ENCODE data around the gene GAK.

The GAK gene

DNA sequence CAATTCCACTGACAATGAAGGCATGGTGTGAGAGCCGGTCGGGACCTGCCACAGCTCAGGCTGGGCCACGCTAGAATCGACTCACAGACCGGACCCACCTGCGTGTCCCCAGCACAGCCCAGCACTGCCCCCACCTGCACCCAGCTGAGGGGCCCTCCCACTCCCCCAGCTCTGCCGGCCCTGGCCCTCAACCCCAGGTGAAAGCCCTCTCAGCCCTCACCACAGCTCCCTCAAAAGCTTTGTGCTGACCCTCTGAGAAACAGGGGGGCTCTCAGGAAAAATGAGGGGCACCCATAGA lies 25.1 kb downstream of the GAK start:
- no peak for DNase-seq (ENCODE audit: low spot score)

DNA sequence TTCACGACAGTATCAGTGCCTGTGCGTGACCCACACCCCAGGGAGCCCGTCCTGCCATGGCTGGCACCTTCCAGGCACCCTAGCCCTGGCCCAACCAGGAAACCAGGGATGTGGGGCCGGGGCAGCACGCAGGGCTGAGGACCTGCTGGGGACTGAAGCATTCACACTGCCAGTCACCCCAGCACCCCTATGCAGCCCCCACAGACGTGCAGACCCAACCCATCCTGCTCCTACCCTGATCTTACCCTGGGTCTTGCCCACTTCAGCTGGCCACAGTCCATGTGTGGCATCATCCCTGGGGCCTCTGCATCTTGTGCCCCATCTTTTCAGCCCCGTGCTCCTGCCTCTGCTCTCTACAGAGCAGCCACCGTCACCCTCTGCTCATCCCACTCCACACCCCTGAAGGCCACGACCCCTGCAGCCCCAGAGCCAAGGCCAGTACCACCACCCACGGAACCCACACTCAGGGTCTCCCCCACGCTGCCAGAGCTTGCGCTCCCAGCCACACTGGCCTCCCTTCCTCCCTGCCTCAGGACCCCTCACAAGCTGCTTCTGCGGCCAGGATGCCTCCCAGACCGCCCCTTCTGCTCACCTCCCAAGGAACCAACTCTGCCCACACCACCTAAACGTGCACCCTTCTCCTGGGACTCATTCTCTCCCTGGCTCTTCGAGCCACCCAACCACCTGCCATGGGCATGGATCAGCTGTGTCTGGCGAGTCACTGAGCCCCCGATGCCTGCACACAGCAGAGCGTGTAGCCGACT lies 25.6 kb downstream of the GAK start:
- DNase-seq (ENCODE audit: low spot score) = no peak

GRCh38 chr4:905485-906338 lies 26.4 kb downstream of the GAK start:
- DNase-seq (ENCODE audit: low spot score) = no peak

- DNase-seq (ENCODE audit: low spot score) = no peak
Measured at GRCh38 chr4:903066-904046, 28.8 kb downstream of the GAK start.

GRCh38 chr4:901192-901910 lies 30.8 kb downstream of the GAK start:
- DNase-seq (ENCODE audit: low spot score) = no peak

- DNase-seq (ENCODE audit: low spot score) = no peak
Measured at GRCh38 chr4:900721-901120, 31.4 kb downstream of the GAK start.

- DNase-seq (ENCODE audit: low spot score) = no peak
Measured at GRCh38 chr4:900073-900472, 32.0 kb downstream of the GAK start.

DNA sequence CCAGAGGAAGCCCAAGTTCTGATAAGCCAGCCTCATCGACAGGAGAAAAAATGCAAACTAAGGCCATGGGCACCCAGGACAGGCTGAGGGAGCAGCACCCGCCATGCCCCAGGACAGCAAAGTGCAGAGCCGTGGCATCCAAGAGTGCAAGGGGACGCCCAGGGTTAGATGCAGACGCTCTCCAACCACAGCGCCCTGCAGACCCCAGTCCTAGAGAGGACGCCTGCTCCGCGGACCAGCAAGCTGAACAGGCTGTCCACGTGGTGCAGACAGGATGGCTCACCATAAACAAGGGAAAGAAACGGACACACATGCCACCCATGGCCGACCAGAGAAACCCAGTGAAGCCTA lies 32.6 kb downstream of the GAK start:
- no peak for DNase-seq (ENCODE audit: low spot score)

DNA sequence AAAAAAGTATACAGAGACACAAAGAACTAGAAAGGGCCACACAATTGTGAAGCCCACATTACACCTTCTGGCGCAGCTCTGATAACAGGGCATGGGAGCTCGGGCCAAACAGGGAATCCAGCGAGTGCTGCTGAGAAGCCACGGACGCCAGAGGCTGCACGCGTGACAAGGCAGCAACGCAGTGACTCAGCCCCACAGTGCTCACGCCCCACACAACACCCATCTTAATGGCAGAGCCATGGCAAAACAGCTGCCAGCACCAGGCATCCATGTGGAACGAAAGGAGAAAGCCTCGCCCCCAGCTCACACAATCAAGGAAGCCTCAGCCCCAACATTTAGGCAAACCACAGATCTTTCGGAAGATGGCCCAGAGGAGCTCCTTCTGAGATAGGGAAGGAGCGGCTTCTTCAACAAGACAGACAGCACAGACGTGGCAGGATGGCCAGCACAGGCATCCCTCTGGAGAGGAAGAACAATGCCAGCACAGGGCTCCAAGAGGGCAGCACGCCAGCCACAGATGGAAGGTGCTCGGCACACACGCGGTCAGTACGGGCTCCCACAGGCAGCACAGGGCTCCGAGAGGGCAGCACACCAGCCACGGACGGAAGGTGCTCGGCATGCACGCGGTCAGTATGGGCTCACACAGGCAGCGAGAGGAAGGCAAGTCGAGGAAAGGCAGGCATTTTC lies 33.1 kb downstream of the GAK start:
- DNase-seq (ENCODE audit: low spot score) = no peak

DNA sequence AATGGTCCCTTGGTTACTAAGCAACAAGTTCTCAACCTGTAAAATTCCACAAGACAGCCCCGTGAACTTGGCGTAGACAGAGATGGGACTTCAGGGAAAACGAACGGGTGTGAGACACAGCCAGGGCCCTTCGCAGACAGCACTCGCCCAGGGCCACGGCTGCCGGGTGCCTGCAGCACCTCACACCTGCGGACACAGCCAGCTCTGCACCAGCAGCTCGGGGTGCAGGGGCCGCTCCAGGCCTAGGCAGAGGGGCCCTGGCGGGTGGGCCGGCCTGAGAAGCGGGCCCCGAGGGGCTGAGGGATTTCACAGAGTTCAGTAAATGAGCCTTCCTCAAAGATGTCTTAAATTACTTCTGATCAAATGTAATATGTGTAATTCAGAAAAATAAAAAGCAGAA lies 34.0 kb downstream of the GAK start:
- DNase-seq (ENCODE audit: low spot score) = no peak

GRCh38 chr4:896630-897029 lies 35.5 kb downstream of the GAK start:
- DNase-seq (ENCODE audit: low spot score) = no peak

DNA sequence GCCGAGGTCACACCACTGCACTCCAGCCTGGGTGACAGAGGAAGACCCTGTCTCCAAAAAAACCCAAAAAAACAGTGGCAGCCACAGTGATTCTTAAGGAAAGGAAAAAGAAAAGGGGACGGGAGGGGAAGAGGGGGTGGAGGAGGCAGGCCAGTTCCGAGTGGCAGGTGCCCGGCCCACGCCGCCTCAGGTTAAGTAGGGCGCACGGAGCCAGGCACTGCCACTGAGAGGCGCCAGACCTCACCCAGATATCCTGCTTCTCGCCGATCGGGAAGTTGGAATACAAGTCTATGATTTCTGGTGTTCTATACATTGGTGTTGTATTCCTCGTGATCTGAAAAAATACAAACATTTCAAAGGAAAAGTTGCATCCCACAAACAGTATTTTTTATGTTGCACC lies 35.9 kb downstream of the GAK start:
- no peak for DNase-seq (ENCODE audit: low spot score)

DNA sequence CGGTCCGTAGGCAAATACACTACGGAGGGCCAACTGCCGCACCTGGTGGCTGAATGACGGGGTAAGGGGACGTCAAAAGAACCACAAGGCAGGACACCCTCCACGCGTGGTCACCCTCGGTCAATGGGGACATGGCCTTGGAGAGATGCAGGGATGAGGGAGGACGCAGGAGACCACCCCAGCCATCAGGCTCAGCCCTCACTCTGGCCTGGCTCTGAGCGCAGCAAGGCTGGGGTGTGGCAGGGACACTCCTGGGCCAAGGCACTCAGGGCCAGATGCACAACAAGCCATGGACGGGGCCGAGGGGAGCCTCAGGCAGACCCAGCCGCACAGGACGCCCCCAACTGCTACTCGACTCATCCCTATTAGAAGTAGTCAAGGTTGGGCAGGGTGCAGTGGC lies 36.5 kb downstream of the GAK start:
- DNase-seq (ENCODE audit: low spot score) = no peak

GRCh38 chr4:893995-894705 lies 38.0 kb downstream of the GAK start:
- no peak for DNase-seq (ENCODE audit: low spot score)

- no peak for DNase-seq (ENCODE audit: low spot score)
Measured at GRCh38 chr4:893276-893994, 38.7 kb downstream of the GAK start.

DNA sequence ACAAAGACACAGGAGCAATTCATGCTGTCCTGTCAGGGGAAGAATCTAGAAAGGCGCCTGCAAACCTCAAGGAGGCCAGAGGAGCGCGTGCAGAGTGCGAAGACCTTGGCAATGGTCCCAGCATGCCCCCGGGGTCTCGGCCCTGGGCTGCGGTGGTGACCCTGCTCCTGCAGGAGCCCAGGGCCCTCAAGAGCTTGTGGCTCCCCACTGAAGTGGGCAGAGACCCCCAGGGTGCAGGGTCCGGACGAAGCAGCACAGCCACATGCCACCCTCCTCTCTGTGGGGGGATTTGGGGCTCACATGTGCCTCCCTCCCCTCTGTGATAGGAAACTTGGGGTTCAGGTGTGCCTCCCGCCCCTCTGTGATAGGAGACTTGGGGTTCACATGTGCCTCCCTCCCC lies 39.3 kb downstream of the GAK start:
- DNase-seq (ENCODE audit: low spot score) = no peak

DNA sequence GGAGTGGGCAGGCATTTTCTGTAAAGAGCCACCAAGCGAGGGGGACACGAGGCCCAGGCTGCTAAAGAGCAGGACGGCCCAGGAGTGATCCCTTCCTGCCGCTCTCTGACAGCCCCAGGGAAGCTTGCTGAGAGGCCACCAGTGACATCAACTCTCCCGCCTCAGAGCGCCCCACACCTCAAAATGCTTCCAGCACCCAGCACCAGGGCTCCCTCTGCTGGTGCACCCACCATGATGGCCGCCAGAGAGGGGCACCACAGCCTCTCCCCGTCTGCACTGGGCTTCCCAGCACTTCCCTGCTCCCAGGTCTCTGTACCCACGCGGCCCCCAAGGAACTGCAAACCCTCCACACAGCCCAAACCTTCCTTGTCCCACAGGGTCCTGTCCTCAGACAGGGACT lies 40.4 kb downstream of the GAK start:
- DNase-seq (ENCODE audit: low spot score) = no peak

DNA sequence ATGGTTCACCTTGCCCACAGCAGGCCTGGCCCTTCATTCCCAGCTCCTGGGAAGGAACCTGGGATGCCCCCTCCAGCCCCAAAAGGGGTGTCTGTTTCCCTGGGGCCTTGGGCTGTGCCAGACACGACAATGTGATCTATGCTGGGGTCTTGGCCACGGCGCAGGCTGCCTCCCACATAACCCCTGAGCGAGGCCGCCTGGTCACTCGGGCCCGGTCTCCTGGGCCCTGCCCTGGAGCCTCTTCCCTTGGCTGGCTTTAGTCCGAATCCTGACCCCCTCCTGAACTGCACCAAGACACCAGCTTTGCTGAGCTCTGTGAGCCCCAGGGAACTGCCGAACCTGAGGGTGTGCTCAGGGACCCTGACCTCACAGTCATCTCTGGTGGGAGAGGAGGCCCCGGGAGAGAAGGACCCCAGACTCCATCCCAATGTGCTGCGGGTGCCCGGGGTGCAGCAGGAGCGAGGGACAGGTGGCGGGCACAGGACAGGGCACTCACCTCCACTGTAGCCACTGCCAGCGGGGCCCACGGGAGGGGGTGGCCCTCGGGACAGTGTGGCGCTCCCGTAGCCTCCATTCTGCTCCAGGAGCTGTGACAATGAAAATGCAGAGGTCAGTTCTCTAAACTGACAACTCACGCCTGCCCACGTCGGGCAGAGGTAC lies 42.0 kb downstream of the GAK start:
- no peak for DNase-seq (ENCODE audit: low spot score)

DNA sequence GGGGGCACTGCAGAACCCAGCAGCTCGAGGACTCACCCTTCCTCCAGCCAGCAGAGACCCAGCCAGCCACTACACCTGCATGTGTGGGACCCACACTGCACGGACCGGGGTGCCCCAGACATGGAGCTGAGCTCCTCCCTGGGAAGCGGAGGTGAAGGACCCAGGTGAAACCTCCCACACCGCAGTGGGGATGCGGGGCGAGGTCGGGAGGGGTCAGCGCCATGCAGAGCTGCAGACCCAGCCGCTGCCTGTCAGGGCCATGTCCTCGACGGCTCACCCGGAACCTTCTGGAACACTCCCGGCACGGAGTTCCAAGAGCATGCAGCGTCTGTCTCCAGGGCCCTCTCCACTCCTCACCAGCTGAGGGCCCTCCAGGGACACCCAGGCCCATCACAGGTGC lies 42.6 kb downstream of the GAK start:
- no peak for DNase-seq (ENCODE audit: low spot score)

DNA sequence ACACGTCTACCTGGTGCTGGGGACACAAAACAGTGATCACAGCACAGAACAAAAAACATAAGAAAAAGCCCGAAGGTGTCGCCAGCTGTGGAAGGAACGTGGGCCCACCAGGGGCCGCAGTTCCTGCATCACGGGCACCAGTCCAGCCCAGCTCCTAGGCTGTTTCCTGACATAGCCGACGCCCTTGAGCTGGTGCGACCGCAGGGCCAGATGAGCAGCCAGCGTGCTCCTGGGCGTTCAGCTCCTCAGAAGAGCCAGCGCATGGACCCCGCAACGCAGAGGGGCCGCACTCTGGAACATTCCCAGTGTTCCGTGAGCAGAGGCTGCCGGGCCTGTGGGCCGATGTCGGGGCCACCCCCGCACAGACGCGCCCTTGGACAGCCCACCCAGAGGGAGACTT lies 44.1 kb downstream of the GAK start:
- no peak for DNase-seq (ENCODE audit: low spot score)
